LNCaP clone FGC (cell line): ENCODE results near the gene E2F1.

Source experiments
- DNase-seq: peaks from one replicate; pipeline ENCODE4 v3.0.0-alpha.2; 2011; ENCODE audit warnings: low read depth
- H3K4me3 ChIP-seq: 2 replicates; pipeline ENCODE4 v1.5.1; 2011; ENCODE audit warnings: mild to moderate bottlenecking, low read depth, low read length, control low read depth
- TF ChIP-seq, protein P1 (sequence below): IDR thresholded peaks from 2 replicates; pipeline ENCODE4 v1.5.1; 2012; ENCODE audit warnings: mild to moderate bottlenecking; ENCODE audit not compliant: control insufficient read depth, insufficient read depth; ENCODE audit errors: extremely low read depth

The E2F1 gene, protein sequence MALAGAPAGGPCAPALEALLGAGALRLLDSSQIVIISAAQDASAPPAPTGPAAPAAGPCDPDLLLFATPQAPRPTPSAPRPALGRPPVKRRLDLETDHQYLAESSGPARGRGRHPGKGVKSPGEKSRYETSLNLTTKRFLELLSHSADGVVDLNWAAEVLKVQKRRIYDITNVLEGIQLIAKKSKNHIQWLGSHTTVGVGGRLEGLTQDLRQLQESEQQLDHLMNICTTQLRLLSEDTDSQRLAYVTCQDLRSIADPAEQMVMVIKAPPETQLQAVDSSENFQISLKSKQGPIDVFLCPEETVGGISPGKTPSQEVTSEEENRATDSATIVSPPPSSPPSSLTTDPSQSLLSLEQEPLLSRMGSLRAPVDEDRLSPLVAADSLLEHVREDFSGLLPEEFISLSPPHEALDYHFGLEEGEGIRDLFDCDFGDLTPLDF

DNA sequence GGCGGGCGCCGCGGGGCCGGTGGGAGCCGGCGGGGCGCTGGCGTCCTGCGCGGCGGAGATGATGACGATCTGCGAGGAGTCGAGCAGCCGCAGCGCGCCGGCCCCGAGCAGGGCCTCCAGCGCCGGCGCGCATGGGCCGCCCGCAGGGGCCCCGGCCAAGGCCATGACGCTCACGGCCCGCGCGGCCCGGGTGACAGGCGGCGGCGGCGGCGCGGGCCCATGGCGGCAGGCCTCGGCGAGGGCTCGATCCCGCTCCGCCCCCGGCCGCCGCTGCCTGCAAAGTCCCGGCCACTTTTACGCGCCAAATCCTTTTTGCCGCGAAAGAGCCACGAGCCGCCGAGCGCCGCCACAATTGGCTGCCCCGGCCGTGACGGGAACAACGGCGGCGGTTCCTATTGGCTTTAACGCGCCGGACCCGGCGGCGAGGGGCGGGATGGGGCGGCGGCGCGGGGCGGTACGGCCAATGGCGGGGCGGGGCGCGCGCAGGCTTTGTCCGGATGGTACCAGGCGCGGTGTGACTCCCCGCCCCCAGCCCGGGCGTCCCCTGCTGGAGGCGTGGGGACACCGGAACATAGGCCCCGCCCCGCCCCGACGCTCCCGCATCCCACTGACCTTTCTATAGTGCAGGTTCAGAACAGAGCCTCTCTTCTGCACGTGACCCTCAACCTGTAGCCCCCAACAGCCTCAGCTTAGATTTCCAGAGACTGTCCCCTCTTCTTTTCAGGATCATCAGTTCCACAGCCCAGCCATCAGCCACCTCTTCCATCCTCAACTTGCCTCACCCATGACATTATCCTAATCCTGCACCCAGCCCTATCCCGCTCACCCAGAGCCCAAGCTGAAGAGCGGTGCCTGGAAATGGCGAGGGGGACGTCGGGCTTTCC is at the start of gene E2F1:
Gene E2F1, minus strand, starts transcription at position 286 of the 884 bp plus-strand sequence. Its CDS starts 121 bp downstream, at position 165.
- TF ChIP-seq, protein P1, sequence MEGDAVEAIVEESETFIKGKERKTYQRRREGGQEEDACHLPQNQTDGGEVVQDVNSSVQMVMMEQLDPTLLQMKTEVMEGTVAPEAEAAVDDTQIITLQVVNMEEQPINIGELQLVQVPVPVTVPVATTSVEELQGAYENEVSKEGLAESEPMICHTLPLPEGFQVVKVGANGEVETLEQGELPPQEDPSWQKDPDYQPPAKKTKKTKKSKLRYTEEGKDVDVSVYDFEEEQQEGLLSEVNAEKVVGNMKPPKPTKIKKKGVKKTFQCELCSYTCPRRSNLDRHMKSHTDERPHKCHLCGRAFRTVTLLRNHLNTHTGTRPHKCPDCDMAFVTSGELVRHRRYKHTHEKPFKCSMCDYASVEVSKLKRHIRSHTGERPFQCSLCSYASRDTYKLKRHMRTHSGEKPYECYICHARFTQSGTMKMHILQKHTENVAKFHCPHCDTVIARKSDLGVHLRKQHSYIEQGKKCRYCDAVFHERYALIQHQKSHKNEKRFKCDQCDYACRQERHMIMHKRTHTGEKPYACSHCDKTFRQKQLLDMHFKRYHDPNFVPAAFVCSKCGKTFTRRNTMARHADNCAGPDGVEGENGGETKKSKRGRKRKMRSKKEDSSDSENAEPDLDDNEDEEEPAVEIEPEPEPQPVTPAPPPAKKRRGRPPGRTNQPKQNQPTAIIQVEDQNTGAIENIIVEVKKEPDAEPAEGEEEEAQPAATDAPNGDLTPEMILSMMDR = peak; percentile 29; the same call in 1 of the 2 replicates
- H3K4me3 ChIP-seq = peak within 1 kb of the TSS; percentile 69

DNA sequence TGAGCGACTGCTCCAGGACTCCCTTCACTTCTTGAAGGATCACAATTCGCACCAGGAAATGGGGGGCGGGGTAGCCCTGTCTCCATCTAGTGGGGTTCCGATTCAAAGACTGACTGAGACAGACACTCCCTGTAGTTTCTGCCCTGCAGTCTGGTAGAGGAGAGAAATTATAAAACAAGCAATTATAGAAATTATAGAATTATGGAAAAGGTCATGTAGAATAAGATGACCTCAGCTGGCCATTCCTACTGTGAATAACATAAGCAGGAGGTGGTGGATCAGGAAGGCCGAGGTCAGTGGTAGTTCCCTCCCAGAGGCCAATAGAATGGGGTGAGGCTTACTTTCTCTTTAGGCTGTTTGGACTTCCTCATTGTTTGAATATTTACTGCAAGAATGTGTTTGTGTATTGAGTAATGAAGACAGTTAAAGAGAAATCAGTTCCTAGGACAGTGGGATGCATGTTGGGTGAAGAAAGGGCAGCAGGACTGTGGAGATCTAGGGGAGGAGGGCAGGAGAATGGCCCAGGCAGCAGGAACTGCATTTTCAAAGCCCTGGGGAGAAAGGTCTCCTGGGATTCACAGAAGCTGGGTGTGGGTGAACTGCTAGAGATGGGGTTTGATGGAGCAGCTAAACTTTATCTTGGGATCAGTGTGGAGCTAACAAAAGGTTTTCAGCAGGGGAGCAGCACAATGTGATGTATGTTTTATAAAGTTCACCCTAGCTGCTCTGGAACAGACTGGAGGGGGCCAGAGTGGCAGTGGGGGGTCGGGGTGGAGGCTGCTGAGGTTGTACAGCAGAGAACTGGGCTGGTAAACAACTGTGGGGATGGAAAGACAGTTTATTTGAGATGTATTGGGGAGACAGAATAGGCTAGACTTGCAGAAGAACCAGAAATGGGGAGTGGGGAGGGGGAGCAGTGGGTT is 47.7 kb upstream of the E2F1 start:
- TF ChIP-seq, protein P1 = no peak
- no peak overlapping the region for H3K4me3 ChIP-seq

More for the DNA sequence above, at the start of gene E2F1:
- DNase-seq = peak; percentile 68

DNA sequence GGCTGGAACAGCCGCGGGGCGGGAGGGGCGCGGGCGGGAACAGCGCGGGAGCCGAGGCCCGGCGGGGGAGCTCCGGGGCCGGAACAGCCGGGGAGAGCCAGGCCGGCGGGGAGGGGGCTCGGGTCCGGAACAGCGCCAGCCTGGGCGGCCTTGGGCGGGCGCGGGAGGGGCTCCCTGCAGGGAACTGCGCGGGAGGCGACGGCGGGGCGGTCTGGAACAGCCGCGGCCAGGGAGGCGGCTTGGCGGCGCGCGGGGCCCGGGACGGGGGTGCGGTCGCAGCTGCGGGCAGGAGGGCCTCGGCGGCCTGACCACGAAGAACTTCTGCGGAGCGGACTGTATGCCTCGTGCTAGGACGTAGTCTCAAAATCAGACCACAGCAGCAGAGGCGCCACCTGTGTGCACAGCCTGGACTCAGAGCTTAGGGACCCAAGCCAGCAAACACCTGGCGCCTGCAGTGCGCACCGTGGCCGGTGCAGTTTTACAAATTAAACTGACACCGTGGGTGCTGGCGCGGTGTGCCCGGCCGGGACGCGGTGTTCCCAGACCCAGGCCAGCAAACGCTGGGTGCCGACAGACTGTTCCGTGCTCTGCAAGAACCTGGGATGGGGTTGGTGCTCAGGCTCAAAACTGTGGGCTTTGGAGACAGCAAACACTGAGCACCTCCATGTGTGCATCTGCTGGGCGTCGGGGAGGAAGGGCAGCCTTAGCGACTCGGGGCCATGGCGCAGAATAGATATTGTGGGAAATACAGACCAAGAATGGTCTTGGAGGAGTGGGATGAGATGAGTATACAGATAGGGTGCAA is 46.2 kb upstream of the E2F1 start:
- peak; percentile 91 for DNase-seq
- H3K4me3 ChIP-seq = peak overlapping the region; percentile 41
- TF ChIP-seq, protein P1 = peak; percentile 32; the same call in 1 of the 2 replicates

More for the DNA sequence above, 47.7 kb upstream of the E2F1 start:
- no peak for DNase-seq

DNA sequence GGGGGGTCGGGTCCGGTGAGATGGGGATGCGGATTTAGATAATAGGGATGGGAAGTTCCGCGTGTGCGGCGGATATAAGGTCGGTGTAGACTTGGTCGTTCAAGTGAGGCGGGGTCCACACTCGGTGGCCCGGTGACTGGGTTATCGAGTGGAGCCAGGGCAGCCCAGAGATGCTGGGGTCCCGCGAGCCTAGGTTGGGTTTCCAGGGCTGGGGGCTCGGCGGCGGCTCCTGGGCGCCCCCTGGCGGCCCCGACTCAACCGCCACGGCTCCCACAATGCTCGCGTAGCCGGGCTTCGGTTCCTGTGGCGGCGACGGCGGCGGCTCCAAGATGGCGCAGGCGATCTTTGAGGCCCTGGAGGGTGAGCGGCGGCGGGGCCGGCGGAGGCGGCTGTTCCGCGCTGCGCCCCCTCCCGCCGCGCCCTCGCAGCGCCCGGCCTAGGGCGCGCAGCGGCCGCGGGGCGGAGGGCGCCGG is 45.5 kb upstream of the E2F1 start, which contains the start of gene ZNF341:
Gene ZNF341, plus strand, starts transcription at position 304 of the 473 bp plus-strand sequence. Its CDS starts 26 bp downstream, at position 330.
- TF ChIP-seq, protein P1 = peak; percentile 77
- peak; percentile 33 for DNase-seq
- H3K4me3 ChIP-seq = peak within 1 kb of the TSS; percentile 46

DNA sequence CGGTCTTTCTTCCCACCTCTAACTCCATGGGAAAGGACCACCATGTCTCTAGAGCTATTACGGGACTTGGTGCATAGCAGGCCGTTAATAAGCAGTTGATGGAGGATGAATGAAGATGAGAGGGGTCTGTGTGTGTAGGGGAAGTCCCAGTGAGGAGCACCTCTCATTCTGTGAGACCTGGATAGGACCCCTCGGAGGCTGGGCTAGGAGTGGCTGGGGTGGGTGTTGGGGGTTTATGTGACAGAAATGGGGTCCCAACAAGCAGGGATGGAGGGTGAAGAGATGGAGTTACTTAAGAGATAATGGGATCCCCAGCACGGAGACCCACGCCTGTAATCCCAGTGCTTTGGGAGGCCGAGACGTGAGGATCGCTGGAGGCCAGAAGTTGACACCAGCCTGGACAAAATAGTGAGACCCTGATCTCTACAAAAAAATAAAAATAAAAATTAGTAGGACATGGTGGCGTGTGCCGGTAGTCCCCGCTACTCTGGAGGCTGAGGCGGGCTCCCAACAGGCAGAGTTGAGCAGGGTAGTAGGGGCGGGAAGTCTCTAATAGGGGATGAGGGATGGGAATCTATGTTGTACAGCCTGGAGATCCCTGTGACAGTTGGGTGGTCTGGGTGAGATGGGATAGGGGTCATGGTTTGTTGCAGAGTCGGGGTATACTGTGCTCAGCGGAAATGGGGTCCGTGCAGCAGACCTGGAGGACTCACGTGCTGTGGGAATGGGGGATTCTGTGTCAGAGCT is 44.9 kb upstream of the E2F1 start:
- H3K4me3 ChIP-seq = peak overlapping the region; percentile 46
- TF ChIP-seq, protein P1 = no peak
- no peak for DNase-seq
